ENCODE data around the gene LHFPL5.

- TF ChIP-seq CTCF (IDR thresholded peaks at IDR 0.05; ENCODE audit: poor library complexity) (no peak), EZH2phosphoT487 (IDR thresholded peaks at IDR 0.05; ENCODE audit: low read depth, severe bottlenecking, unreplicated experiment) (no peak), EZH2 (IDR thresholded peaks at IDR 0.05; ENCODE audit: borderline replicate concordance) (no peak)
Measured at GRCh38 chr6:35765739-35766138, 39.4 kb upstream of the LHFPL5 start.

Measured in hepatocyte (in vitro differentiated cells).